ENCODE results near the gene TMEM132C. TPM values are rescaled to one million over a fixed set of nuclear protein-coding genes. Genes with fewer than 3 reads are reported as not detected.

TMEM132C gene
- total and polyA plus RNA-seq, 2 of the 8 experiments (the other 6 are each of a cell fraction or from before 2014, with no cell fraction given) = 0.23 to 0.76 TPM

DNA sequence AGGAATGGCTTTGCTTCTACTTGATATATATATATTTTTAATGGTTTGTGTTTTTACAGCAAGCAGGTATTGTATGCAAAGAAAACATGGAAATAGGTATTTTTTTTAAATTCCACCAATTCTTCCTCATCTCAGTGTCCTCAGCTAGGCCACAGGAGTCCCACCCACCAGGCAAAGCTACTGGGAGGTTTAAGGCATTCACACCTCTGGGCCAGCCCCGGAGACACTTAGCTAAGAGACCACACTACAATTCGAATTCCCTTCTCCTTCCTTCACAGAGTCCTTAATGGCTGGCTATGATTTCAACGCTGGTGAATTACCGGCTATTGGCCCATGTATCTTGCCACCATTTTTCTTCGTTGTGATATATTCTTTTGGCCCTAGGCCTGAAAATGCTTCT lies 485.4 kb downstream of the TMEM132C start:
- Histone ChIP-seq H3K4me2 (ENCODE audit: insufficient read depth in 1 of 2, low read depth in 2 of 2, low read length in 2 of 2) (no peak overlapping the region), H2BK20ac (ENCODE audit: low read length) (no peak overlapping the region), H3K27me3 (replicated peaks in 1 of 4; ENCODE audit: control insufficient read depth in 3 of 4, extremely low read depth in 1 of 4, insufficient read depth in 3 of 4, low read length in 3 of 4) (no peaks in the 10 kb centered on the region), H4K8ac (ENCODE audit: extremely low read depth, insufficient read depth, low read length) (no peak overlapping the region), H3K4me1 (replicated peaks in 1 of 4; ENCODE audit: control insufficient read depth in 3 of 4, insufficient read depth in 4 of 4, low read length in 3 of 4) (no peaks in the 10 kb centered on the region), H4K5ac (ENCODE audit: insufficient read length, low read depth, low read length) (no peak overlapping the region), H3K4ac (replicated peaks; ENCODE audit: insufficient read length, low read depth, low read length) (no peak overlapping the region), H3K9ac (replicated peaks in 1 of 4; ENCODE audit: extremely low read depth in 1 of 4, low read depth in 3 of 4, low read length in 3 of 4) (no peak overlapping the region), H3K23ac (ENCODE audit: insufficient read length) (no peak overlapping the region), H3K79me2 (ENCODE audit: control insufficient read depth in 1 of 2, insufficient read depth in 2 of 2, low read length in 2 of 2) (no peaks in the 10 kb centered on the region), H3K4me3 (ENCODE audit: extremely low read depth in 1 of 4, insufficient read depth in 2 of 4, low read depth in 3 of 4, low read length in 4 of 4) (no peak overlapping the region), H3K36me3 (ENCODE audit: control insufficient read depth in 2 of 4, insufficient read depth in 4 of 4, low read length in 3 of 4) (no peaks in the 10 kb centered on the region), H2AFZ (ENCODE audit: low read length) (no peak overlapping the region), H3K9me3 (ENCODE audit: insufficient read depth in 2 of 2, low read depth in 1 of 2, low read length in 1 of 2) (no peaks in the 10 kb centered on the region), H3K79me1 (ENCODE audit: low read depth, low read length) (no peaks in the 10 kb centered on the region), H2BK12ac (ENCODE audit: low read depth, low read length) (no peak overlapping the region), H3K27ac (ENCODE audit: low read depth, low read length) (no peak overlapping the region), H2AK5ac (ENCODE audit: low read depth, low read length) (no peak overlapping the region), H4K20me1 (replicated peaks in 1 of 2; ENCODE audit: control insufficient read depth in 1 of 2, insufficient read depth in 2 of 2, low read length in 2 of 2) (no peaks in the 10 kb centered on the region), H3K56ac (replicated peaks; ENCODE audit: insufficient read length, low read depth, low read length) (no peak overlapping the region), H2BK5ac (ENCODE audit: low read depth, low read length) (no peak overlapping the region), H4K91ac (replicated peaks; ENCODE audit: insufficient read length, low read length) (no peak overlapping the region), H2BK120ac (replicated peaks; ENCODE audit: low read depth, low read length) (no peak overlapping the region), H3K18ac (ENCODE audit: extremely low read depth, low read length) (no peak overlapping the region), H3K14ac (ENCODE audit: insufficient read length) (no peak overlapping the region), H2BK15ac (ENCODE audit: low read length) (no peak overlapping the region), H3K23me2 (ENCODE audit: low read depth, low read length) (no peaks in the 10 kb centered on the region)
- TF ChIP-seq POLR2A (IDR thresholded peaks at IDR 0.05; ENCODE audit: control extremely low read depth in 1 of 2, low read depth in 2 of 2, low read length in 2 of 2) (no peak), RNF2 (IDR thresholded peaks at IDR 0.05; ENCODE audit: borderline replicate concordance, low read depth, low read length, missing control alignments, poor library complexity, severe bottlenecking) (no peak), SP4 (IDR thresholded peaks at IDR 0.05; ENCODE audit: low read length) (no peak), SIX5 (IDR thresholded peaks at IDR 0.05; ENCODE audit: low read depth, low read length) (no peak), JUND (IDR thresholded peaks at IDR 0.05; ENCODE audit: low read length) (no peak), TBP (IDR thresholded peaks at IDR 0.05; ENCODE audit: low read depth, low read length) (no peak), HDAC6 (IDR thresholded peaks at IDR 0.05; ENCODE audit: low read depth, low read length) (no peak)
- DNase-seq (ENCODE audit: low read depth in 1 of 2, low spot score in 2 of 2) = no peak
- FAIRE-seq = no peak
- ChIA-PET CTCF (ENCODE audit: partially characterized antibody) (interaction anchor here (1.0 to 2.0 kb wide), 3 partner anchors 10 to 108 kb away, joined by 3 to 6 read pairs (median 4); no protein-coding TSS in a partner anchor), POLR2A (ENCODE audit: partially characterized antibody) (no interaction called here)
- 90% methylated on average over 5 of the region's 5 CpGs; no CpG with 5 or more reads in 1 of the 2 experiments for WGBS, 2 experiments (ENCODE audit: extremely low coverage in 1 of 2, insufficient coverage in 1 of 2, insufficient read length in 1 of 2, insufficient replicate concordance in 2 of 2, low coverage in 1 of 2, low lambda C conversion rate in 2 of 2, missing lambda C conversion rate in 1 of 2)
